Umbilical cord (tissue), 2 donors: ENCODE measurements around the gene CD9. TPM values are rescaled to one million over a fixed set of nuclear protein-coding genes. Genes with fewer than 3 reads are reported as not detected.
"Not testable (repeated sequence)": the region's sequence is repeated elsewhere in the genome, so short reads cannot be mapped to it uniquely, and the experiment has no call there.

Experiments used
- DNase-seq: peaks from one replicate; pipeline ENCODE4 v3.0.0-alpha.2; 2015; ENCODE audit warnings: low spot score
- total RNA-seq: library from RNA; depleted of rRNA; stranded (reverse); fragments of >200 nt; gene quantifications from one replicate; pipeline ENCODE4 v1.2.3, GENCODE V29; 2014; ENCODE audit warnings: low replicate concordance; ENCODE audit not compliant: insufficient read depth

The CD9 gene
- total RNA-seq, 1 donor from 2014 or later, result 442 TPM

- peak; percentile 42 for DNase-seq
Measured at GRCh38 chr12:6178981-6179761, 21.0 kb upstream of the CD9 start.

DNA sequence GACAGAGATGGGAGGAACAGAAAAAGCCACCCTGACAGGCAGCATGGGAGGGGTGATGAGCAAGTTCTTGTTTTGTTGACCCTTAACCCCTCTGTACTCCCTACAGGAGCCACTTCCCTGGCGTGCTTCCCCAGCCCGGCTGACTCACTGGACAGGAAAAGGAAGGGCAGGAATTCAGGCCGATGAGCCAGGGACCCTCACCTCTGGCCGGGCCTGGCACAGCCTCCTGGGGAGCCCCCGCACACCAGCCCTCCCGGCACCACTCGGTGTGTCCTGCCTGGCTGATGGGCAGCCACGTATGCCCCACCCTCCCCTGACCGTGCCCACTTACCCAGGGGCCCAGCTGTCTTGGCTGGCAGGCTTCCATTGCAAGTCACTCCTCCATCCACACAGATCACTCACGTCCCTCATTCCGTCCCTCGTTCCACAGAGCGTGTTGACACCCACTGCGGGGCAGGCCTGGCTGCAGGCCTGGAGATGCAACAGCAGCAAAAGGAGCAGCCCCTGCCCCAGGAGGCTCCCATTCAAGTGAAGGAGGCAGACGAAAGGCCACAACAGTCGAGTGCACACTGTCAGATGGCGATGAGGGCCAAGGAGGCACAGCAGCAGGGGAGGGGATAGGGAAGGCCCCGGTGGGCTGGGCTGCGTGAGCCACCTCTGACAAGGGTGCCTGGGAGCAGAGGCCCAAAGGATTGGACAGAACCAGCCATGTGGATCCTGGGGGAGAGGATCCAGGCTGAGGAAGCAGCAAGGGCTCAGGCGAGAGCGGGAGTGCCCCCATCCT lies 19.7 kb upstream of the CD9 start:
- DNase-seq, result no peak

DNA sequence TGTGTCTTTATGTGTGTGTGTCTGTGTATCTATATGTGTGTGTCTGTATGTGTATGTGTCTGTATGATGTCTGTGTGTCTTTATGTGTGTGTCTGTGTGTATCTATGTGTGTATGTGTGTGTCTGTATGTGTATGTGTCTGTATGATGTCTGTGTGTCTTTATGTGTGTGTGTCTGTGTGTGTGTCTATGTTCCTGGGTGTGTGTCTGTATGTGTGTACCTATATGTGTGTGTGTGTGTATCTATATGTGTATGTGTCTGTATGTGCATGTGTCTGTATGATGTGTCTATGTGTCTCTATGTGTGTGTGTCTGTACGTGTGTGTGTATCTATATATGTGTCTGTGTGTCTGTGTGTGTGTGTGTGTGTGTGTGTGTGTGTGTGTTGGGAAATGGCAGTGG lies 19.0 kb upstream of the CD9 start:
- no peak for DNase-seq

DNA sequence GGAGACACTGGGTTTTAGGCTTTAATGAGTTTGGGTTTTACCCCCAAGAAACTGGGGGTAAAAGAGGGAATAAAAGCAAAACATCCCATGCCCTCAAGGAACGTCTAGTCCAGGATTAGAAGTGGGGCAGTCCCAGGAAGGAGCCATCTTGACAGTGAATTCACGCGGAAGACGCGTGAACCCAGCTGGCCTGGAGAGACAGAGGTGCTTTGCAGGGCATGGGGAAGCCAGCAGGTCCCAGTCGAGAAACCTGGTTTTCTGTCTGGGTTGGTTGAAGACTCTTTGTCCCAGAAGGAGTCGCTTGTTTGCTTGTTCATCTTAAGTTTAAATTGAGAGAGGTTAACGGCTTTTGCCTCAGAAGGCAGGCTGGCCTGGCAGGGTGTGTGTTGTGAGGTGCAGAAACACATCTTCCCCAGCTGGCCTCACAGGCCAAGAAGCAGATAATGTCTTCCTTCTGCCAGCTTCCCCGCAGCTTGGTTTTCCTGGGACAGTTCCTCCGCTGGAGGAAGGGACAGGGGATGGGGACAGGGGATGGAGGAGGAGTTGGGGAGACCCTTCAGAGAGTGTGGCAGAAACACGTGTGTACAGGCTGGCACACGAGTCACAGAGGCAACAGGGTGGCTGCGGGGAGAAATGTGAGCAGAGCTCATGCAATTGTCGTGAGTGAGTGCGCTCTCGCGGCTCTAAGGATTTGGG lies 18.5 kb upstream of the CD9 start:
- DNase-seq, result no peak

DNA sequence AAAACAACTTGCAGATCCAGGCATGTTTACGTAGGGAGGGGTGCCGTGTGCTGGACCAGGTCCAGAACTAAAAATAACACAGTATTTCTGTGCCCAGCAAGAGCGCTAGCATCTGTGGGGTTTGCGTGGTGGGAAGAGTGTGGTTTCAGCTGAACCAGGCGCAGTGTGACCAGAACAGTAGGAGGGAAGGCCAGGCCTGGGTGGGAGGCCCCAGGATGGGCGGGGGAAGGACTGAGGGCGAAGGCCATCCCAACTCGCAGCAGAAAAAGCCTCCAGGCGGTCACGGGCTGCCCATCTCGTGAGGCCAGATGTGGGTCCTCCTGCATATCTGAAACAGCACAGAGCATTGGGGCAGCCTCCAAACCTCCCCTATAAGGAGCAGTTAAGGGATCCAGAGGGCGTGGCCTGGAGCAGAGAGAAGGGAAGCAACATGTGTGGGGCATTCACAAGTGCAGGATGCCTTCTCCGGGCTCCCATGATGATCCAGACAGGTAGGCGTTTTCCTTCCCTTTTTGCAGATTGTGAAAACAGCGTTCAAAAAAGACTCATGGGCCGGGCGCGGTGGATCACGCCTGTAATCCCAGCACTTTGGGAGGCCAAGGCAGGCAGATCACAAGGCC lies 17.8 kb upstream of the CD9 start:
- peak; percentile 94 for DNase-seq

DNA sequence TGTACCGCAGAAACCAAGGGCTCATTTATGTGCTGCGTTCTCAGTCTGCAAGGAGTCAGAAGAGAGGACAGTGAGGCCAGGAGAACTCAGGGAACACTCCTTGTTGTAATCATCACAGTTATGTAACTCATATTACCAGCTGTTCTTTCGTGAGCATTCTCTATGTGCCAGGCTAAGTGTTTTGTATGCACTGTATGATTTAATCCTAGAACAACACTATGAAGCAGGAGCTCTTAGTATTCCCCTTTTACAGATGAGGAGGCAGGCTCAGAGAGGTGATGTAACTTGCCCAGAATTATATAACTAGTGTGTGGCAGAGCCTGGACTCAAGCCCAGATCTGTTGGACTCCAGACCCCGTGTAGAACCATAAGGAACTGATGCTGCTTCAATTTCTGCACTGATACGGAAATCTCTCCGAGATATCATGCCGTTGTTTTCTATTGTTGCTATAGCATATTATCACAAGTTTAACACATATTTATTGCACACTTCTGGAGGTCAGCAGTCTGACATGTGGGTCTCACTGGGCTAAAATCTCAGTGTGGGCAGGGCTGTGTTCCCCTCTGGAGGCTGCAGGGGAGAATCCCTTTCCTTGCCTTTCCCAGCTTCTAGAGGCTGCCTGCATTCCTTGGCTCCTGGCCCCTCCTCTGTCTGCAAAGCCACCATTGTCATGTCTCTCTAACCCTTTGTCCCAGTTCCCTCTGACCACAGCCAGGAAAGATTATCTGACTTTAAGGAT lies 16.3 kb upstream of the CD9 start:
- no peak for DNase-seq

- DNase-seq, result no peak
Measured at GRCh38 chr12:6185961-6186827, 14.0 kb upstream of the CD9 start.

- no peak for DNase-seq
Measured at GRCh38 chr12:6187948-6188793, 12.0 kb upstream of the CD9 start.

- DNase-seq, result no peak
Measured at GRCh38 chr12:6189028-6189427, 11.2 kb upstream of the CD9 start.

DNA sequence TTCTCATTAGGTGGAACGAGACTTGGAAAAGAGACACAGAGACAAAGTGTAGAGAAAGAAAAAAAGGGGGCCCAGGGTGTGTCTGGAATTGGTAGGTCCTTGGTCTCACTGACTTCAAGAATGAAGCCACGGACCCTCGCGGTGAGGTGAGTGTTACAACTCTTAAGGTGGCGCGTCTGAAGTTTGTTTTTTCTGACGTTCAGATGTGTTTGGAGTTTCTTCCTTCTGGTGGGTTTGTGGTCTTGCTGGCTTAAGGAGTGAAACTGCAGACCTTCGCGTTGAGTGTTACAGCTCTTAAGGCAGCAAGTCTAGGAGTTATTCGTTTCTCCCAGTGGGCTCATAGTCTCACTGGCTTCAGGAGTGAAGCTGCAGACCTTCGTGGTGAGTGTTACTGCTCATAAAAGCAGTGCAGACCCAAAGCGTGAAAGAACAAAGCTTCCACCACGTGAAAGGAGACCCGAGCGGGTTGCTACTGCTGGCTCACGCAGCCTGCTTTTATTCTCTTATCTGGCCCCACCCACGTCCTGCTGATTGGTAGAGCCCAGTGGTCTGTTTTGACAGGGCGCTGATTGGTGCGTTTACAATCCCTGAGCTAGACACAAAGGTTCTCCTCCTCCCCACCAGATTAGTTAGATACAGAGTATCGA lies 10.1 kb upstream of the CD9 start:
- not testable (repeated sequence) for DNase-seq

DNA sequence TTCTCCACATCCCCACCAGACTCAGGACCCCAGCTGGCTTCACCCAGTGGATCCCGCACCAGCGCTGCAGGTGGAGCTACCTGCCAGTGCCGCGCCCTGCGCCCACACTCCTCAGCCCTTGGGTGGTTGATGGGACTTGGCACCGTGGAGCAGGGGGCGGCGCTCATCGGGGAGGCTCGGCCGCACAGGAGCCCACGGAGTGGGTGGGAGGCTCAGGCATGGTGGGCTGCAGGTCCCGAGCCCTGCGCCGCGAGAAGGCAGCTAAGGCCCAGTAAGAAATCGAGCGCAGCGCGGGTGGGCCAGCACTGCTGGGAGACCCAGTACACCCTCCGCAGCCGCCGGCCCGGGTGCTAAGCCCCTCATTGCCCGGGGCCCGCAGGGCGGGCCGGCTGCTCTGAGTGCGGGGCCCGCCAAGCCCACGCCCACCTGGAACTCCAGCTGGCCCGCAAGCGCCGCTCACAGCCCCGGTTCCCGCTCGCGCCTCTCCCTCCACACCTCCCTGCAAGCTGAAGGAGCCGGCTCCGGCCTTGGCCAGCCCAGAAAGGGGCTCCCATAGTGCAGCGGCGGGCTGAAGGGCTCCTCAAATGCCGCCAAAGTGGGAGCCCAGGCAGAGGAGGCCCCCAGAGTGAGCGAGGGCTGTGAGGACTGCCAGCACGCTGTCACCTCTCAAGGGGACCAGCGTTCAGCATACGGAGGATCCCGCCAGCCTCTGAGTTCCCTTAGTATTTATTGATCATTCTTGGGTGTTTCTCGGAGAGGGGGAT lies 9.3 kb upstream of the CD9 start:
- not testable (repeated sequence) for DNase-seq

DNA sequence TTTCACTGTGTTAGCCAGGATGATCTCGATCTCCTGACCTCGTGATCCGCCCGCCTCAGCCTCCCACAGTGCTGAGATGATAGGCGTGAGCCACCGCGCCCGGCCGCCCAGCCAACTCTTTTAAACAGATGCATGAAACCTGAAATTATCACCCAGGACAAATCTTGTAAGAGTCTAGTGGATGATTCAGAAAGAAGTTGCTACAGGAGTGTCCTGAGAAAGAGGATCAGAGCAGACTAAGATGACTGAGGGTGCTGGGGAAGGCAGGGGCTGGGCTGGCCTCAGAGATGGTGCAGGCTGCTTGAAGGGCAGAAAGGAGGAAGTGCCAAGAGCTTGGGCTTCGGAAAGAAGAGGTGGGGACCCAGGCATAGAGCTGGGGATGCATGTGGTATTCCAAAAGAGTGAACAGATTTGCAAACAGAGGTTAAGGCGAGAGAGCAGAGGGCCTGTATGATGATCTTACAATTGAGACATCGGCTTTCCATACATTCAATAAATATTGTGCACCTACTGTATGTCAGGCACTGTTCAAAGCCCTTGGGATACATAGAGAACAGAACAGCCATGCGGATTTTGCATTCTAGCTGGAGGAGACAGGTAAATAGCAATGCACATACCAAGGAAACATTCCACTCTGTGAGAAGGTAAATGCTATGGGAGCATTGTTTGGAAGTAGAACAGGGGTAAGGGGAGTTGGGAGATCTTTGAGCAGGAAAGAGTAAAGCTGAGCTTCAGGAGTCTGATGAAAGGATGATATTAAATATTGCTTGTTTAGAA lies 7.4 kb upstream of the CD9 start:
- DNase-seq, result no peak

DNA sequence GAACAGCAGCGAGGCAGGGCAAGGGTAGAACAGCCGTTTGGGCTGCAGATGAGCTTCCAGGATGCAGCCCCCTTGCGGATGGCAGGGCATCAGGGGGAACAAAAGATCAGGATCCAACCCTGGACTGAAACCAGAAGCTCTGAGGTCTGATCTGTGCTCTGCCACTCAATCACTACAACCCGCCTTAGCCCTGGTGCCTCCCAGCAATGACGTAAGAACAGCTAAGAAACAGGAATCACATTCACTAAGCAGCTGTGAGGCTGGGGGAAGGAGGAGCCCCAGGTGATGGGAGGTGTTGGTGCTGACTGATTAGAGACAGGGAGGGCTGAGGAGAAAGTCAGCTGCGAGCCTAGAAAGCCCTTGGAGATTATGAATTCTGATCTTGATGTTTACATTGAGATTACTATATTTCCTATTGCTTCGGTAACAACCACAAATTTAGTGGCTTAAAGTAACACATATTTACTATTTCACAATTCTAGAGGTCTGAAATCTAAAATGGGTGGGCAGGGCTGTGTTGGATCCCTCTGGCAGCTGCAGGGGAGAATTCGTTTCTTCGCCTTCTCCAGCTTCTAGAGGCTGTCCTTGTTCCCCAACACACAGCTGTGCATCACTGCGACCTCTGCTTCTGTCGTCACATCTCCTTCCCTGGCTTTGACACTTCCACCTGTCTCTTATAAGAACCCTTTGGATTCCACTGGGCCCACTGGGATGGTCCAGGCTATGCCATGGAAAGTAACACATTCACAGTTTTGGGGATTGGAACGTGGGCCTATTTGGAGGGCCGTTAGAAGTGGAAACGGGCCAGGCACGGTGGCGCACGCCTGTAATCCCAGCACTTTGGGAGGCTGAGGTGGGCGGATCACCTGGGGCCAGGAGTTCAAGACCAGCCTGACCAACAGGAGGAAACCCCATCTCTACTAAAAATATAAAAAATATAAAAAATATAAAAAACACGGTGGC lies 6.1 kb upstream of the CD9 start:
- DNase-seq, result peak; percentile 69

- DNase-seq, result peak; percentile 95
Measured at GRCh38 chr12:6195665-6196535, 4.3 kb upstream of the CD9 start.

DNA sequence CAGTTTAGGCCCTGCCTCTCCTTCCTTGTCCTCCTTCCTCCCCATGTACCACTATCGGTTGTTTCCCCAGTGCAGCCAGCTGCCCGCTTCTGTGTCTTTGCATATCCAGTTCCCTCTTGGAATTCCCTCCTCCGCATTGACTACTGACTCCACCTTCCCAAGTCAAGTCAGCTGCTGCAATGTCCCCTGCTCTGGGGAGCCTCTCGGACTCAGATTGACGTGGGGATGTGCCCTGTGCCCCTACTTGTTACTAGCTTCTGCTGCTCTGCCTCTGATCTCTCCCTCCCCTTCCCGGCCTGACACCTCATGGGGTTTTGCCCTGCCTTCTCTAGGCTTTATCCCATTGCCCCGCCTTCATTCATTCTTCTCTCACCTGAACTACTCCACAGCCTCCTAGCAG lies 2.1 kb upstream of the CD9 start:
- DNase-seq, result no peak
